ENCODE measurements around the gene CRELD2.

CRELD2 gene

GRCh38 chr22:49975543-49976389 lies 57.3 kb downstream of the CRELD2 start (continued):
- TF ChIP-seq ZNF488 (tag by site-specific recombination; IDR thresholded peaks at IDR 0.05): 0 out of 2 replicates have a peak, but pooled peaks have one; percentile 81
- TF ChIP-seq KLF8 (tag by site-specific recombination; IDR thresholded peaks at IDR 0.05): peak; percentile 66; the same call in 1 of the 2 replicates
- no peak for TF ChIP-seq ZNF433 (tag by site-specific recombination; IDR thresholded peaks at IDR 0.05; ENCODE audit: low read depth)
- 0 out of 2 replicates have a peak, but pooled peaks have one; percentile 84 for TF ChIP-seq ZNF621 (tag by site-specific recombination; IDR thresholded peaks at IDR 0.05)
- TF ChIP-seq HIC1 (tag by site-specific recombination; IDR thresholded peaks at IDR 0.05): peak; percentile 69; the same call in 1 of the 2 replicates
- peak; percentile 50; the same call in 1 of the 2 replicates for TF ChIP-seq WT1 (tag by site-specific recombination; IDR thresholded peaks at IDR 0.05)
- no peak for TF ChIP-seq HOXC10 (CRISPR knock-in tag; IDR thresholded peaks at IDR 0.05)
- TF ChIP-seq ZNF639 (tag by site-specific recombination; IDR thresholded peaks at IDR 0.05): peak; percentile 91; the same call in 1 of the 2 replicates
- TF ChIP-seq SP3 (tag by site-specific recombination; IDR thresholded peaks at IDR 0.05): no peak
- peak; percentile 37; the same call in 1 of the 2 replicates for TF ChIP-seq KLF9 (tag by site-specific recombination; IDR thresholded peaks at IDR 0.05; ENCODE audit: low read depth)
- TF ChIP-seq ZNF138 (tag by site-specific recombination; IDR thresholded peaks at IDR 0.05; ENCODE audit: borderline replicate concordance): no peak
- no peak for TF ChIP-seq ZNF629 (tag by site-specific recombination; IDR thresholded peaks at IDR 0.05)
- peak; percentile 46 for TF ChIP-seq ZNF146 (tag by site-specific recombination; IDR thresholded peaks at IDR 0.05)
- TF ChIP-seq ZNF501 (tag by site-specific recombination; IDR thresholded peaks at IDR 0.05): 0 out of 2 replicates have a peak, but pooled peaks have one; percentile 24
- peak; percentile 62; the same call in 1 of the 2 replicates for TF ChIP-seq OVOL3 (tag by site-specific recombination; IDR thresholded peaks at IDR 0.05)
- no peak for TF ChIP-seq ZXDB (tag by site-specific recombination; IDR thresholded peaks at IDR 0.05)
- TF ChIP-seq ZBTB10 (tag by site-specific recombination; IDR thresholded peaks at IDR 0.05): peak; percentile 53
- TF ChIP-seq ZFP3 (tag by site-specific recombination; IDR thresholded peaks at IDR 0.05; ENCODE audit: low read depth): no peak
- peak; percentile 88 for TF ChIP-seq ZNF658 (tag by site-specific recombination; IDR thresholded peaks at IDR 0.05)
- TF ChIP-seq TCF7L2 (IDR thresholded peaks at IDR 0.05; ENCODE audit: borderline replicate concordance, low read depth, low read length): no peak
- 0 out of 2 replicates have a peak, but pooled peaks have one; percentile 71 for TF ChIP-seq BCL11B (tag by site-specific recombination; IDR thresholded peaks at IDR 0.05; ENCODE audit: low read depth)
- TF ChIP-seq ZSCAN18 (tag by site-specific recombination; IDR thresholded peaks at IDR 0.05): peak; percentile 55; the same call in 1 of the 2 replicates
- TF ChIP-seq SALL2 (tag by site-specific recombination; IDR thresholded peaks at IDR 0.05; ENCODE audit: borderline replicate concordance): peak; percentile 90
- no peak for TF ChIP-seq ZNF449 (tag by site-specific recombination; IDR thresholded peaks at IDR 0.05)
- TF ChIP-seq ZNF311 (tag by site-specific recombination; IDR thresholded peaks at IDR 0.05; ENCODE audit: borderline replicate concordance): peak; percentile 85; the same call in 1 of the 2 replicates
- no peak for TF ChIP-seq ZNF23 (tag by site-specific recombination; IDR thresholded peaks at IDR 0.05; ENCODE audit: borderline replicate concordance)
- no peak for TF ChIP-seq ZNF473 (tag by site-specific recombination; IDR thresholded peaks at IDR 0.05)
- TF ChIP-seq ZBTB17 (tag by site-specific recombination; IDR thresholded peaks at IDR 0.05): peak; percentile 77
- TF ChIP-seq GLIS1 (tag by site-specific recombination; IDR thresholded peaks at IDR 0.05): peak; percentile 83

All from HEK293 (cell line).